NOMO-1 (cell line): ENCODE results near the gene IFITM10.

Source experiments
- DNase-seq, 2 experiments: peaks; one replicate each; lab custom pipeline; 2025; ENCODE audit not compliant: unreplicated experiment in 2 of 2; lab: John Stamatoyannopoulos, UW

Gene IFITM10

DNA sequence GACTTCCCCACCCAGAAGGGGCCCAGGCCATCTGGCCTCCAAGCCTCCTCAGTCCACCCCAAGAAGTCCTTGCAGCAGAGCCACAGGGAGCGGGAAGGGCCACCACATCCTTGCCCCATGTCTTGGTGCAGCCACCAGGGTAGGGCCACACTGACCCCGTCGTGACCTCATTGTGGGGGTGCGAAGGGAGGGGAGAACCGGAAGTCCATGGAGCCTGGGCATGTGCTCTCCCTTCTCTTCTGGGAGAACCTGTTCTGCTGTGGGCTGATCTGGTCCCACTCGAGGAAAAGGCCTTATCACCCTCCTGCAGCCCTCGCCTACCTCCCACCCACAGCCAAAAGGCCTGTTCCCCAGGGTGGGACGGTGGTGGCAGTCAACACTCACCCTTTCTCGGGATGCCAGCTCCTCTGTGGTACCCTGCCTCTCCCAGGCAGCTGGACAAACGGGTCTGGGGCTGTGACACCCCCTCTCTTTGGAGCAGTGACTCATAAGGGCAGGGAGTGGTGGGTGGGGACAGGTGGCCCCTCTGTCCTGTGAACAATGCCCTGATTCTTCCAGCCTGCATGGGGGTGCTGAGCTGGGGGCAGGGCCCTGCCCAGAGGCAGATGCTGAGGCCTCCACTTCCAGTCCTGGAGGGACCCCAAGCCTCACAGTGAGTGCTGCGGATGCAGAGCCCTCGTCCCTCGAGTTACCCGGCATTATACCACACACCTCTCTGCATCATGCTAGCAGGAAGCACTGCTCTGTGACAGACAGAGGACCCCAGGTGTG lies 27.9 kb upstream of the IFITM10 start:
- no peak for DNase-seq

DNA sequence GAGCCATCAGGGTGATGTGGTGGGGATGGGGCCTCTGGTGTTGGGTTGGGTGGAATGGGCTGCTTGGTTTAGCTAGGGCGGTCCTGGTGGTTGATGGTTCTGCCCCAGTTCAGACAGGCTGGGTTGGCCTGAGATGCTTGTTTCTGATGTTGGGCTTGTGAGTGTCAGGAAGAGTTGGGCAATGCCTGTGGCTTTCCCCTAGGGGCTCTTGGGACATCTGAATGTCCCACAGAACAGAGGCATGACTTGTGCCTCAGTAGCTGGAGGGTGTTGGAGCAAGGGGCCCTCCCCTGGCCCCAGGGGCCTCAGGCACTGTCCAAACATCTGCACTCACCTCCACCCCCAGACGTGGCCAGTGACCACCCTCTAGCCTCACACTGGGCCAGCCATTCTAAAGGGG lies 27.3 kb upstream of the IFITM10 start:
- peak; percentile 38 to 64 for DNase-seq

DNA sequence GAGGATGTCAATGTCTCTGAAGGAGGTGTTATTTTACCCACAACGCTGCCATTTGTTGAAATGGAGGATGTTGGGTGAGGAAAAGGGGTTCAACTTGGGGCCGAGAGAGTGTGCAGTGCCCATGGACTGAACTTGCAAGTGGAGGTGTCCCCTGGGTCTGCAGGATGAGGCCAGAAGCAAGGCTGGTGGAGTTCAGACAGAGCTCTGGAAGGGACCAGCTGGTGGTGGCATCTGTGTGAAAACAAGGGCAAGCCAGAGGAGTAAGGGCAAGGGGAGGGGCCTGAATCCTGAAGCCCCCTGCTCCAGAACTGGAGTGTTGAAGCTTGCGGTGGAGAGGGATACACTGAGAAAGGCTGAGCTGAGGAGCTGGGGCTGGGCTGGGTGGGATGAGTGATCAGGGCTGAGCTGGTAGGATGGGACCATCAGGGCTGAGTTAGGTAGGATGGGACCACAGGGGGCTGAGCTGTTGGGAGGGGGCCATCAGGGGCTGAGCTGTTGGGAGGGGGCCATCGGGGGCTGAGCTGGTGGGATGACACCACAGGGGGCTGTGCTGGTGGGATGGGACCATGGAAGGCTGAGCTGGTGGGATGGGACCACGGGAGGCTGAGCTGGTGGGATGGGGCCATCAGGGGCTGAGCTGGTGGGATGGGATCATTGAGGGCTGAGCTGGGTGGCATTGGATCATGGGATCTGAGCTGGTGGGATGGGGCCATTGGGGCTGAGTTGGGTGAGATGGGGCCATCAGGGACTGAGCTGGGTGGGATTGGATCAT lies 26.7 kb upstream of the IFITM10 start:
- no peak for DNase-seq

DNA sequence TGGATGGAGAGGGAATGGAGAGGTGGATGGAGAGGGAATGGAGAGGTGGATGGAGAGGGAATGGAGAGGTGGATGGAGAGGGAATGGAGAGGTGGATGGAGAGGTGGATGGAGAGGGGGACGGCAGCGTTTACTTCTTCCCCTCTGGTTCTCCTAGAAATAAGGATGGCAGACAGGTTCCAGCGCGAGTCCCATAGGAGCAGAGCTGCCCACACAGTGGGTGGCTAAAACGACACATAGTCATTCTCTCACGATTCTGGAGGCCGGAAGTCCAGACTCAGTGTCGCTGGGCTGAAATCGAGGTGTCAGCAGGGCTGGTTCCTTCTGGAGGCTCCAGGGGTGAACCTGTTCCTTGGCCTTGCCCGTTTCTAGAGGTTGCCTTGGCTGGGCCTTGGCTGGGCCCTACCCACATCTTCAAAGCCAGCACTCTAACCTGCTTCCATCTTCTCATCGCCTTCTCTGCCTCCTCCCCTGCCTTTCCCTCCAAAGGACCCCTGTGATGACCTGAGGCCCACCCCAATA lies 26.0 kb upstream of the IFITM10 start:
- DNase-seq = no peak

DNA sequence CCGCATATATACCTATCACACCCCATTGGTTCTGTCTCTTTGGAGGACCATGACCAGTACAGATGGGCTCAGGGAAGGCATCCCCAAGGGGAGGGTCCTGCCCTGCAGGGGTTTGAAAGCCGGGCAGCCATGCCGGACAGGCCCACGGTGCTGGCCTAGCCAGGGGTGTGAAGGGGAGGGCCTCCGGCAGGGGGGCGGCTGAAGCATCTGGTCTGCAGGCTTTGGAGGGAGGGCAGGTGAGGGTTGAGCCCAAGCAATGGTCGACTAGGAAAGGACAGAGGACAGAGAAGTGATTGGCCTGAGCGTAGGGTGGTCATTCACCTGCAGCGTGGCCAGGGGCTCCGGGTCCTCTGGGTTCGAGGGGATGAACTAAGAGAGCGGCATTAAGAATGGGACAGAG lies 24.5 kb upstream of the IFITM10 start:
- no peak for DNase-seq

DNA sequence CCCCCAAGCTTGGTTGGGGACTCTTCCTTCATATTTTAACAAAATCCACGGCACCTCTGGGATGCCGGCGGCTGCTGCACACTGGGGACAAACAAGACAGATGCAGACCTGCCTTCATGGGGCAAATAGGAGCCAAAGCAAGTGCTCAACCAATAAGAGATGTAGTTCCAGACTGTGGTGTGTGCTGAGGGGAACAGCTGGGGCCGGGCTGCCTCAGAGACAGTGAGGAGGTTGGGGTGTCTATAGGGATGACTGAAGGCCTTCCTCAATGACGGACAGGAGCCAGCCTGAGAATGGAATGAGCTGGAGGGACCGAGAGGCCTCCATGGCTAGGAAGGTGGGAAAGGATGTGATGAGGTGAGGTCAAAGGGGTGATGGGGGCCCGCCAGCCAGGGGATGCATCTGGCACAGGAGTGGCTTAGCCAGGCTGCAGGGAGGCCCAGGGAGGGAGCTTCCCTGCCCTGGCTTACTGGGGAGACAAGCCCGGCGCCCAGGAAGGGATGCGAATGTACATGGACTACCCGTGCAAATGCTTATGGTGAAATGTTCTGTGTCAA lies 23.7 kb upstream of the IFITM10 start:
- DNase-seq = no peak

DNA sequence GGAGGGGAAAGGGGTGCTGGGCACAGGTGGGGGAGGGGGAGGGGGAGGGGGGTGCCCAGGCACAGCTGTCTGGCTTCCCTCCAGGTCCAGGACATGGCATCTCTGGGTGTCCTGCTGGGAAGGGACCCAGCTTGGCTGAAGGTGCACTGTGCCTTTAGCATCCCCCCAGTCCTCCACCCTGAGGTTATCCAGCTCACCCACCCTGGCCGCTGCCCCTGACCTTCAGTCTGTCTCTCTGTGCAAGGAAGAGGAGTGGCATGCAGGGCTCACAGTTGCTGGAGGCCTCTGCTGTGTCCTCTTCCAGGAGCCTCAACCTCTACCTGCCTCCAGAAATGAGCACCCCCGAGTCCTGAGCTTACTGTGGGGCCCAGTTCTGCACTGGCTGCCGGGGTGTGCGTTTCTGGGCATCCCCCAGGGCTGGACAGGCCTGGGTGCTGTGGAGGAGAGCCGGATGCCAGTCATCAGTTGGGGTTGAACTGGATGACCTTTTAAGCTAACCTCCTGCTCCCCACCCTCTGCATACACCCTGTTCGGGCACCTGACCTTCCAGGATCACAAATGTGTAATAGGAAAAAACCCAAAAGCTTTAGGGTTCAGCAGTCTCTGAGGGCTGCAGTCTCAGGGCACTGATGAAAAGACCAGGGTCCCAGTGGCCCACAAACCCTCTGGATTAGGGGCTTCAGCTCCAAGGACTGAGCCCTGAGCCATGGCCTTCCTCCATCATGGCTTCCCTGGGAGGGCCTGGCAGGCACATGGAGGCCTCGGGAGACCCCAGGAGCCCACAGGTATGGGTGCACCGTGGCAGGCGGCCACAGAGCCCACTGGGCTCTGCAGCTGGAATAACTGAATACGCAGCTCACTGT lies 23.0 kb upstream of the IFITM10 start:
- DNase-seq = no peak

DNA sequence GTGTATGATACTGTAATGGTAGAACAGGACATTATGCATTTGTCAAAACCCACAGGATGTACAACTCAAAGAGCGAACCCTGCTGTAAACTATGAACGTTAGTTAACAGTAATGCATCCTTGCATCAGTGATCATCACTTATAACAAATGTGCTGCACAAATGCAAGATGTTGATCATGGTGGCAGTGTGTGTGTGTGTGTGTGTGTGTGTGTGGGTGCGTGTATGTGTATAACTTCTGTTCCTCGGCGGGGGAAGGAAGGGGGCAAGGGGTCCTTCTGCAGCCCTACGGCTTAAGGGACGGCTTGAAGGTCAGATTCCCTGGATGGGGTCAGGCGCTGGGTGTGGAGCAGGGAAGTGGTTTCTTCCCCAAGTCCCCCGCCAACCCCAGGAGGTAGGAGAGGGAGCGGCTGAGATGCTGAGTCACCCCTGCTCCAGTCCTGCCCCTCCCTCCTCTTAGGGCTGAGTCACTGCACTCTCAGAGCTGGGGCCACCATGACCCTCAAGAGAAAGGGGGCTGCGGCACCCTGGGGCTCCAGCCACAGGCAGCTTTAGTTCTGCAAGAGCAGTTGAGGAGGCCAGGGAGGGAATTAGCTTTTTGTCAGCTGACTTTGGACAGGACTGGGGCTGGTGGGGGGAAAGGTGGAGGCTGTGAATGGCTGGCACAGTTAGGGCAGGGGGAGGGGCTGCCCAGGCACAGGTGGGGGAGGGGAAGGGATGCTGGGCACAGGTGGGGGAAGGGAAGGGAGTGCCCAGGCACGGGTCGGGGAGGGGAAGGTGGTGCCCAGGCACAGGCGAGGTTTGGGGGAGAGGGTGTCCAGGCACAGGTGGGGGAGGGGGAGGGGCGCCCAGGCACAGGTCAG lies 22.1 kb upstream of the IFITM10 start:
- peak; percentile 87 to 92 for DNase-seq

DNA sequence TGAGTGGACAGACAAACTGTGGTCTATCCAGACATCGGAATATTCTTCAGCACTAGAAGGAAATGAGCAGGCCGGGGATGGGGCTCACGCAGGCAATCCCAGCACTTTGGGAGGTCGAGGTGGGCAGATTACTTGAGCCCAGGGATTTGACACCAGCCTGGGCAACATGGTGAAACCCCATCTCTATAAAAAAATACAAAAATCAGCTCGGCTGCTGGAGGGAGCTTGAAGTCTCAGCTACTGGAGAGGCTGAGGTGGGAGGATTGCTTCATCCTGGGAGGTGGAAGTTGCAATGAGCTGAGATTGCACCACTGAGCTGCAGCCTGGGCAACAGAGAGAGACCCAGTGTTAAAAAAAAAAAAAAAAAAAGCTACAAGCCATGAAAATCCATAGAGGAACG lies 21.3 kb upstream of the IFITM10 start:
- peak in 1 of 2 experiments; percentile 87 for DNase-seq

DNA sequence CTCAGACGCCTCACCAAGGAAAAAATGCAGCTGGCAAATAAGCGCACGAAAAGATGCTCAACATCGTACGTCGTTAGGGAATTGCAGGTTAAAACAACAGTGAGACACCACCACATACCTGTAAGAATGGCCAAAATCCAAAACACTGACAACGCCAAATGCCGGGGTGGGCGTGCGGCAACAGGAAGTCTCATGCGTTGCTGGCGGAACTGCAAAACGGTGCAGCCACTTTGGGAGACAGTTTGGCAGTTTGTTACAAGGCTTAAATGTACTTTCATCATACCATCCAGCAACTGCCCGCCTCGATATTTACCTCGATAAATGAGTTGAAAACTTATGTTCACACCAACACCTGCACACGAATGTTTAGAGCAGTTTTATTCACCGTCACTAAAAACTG lies 20.9 kb upstream of the IFITM10 start:
- DNase-seq = peak; percentile 45 to 50

DNA sequence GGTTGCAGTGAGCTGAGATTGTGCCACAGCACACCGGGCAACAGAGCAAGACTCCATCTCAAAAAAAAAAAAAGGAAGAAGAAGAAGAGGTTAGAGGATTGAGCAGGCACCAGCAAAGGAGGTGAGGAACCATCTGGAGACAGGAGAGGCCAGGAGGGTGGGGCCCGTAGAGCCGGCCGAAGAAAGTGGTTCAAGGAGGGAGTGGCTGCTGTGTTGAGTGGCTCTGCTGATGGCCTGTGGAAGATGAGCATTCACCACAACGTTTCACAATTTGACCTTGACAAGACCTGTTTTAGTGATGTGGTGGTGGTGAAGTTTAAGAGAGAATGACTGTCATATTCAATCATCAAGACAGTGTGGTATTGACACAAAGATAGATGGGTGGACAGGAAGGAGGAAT lies 20.1 kb upstream of the IFITM10 start:
- DNase-seq = peak; percentile 92 to 94

DNA sequence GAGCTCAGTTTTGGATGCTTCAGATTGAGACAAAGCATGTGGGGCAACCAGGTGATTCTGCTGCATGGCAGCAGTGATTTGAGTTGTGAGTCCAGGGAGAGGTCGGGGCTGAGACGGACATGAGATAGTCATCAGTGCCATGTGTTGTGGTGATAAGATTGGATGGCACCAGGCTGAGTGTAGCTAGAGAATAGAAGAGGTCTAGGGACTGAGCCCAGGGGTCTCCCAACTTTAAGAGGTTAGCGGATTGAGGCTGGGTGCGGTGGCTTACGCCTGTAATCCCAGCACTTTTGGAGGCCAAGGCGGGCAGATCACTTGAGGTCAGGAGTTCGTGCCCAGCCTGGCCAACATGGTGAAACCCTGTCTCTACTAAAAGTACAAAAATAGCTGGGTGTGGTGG lies 19.7 kb upstream of the IFITM10 start:
- DNase-seq = no peak

DNA sequence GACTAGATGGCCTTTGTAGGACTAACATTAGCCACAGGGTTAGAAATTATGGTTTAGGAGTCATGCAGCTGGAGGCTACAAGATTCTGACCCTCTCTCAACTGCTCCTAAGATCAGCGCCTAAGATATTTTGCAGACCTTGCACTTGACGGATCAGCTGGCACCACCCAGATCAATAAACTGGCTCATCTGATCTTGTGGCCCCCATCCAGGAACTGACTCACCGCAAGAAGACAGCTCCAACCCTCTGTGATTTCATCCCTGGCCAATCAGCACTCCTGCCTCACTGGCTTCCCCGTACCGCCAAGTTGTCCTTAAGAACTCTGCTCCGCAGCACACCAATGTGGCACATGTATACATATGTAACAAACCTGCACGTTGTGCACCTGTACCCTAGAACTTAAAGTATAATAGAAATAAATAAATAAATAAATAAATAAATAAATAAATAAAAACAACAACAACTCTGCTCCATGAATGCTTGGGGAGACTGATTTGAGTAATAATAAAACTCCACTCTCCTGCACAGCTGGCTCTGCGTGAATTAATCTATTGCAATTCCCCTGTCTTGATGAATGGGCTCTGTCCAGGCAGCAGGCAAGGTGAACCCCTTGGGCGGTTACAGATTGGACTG lies 19.0 kb upstream of the IFITM10 start:
- peak; percentile 32 to 70 for DNase-seq

DNA sequence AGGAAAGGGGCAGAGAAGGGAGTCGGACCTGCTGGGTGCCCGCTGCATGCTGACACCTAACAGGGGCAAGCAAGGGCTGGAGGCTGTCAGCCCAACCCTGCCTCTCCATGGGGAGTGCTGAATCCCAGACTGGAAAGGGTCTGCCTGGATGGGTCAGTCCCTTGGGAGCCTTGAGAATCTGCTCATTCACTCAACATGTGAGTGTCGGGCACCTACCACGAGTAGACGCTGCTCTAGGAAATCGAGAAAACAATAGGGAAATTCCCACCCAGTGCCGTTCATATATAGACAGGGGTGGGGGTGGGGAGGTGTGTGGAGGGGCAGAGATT lies 17.7 kb upstream of the IFITM10 start:
- no peak for DNase-seq

DNA sequence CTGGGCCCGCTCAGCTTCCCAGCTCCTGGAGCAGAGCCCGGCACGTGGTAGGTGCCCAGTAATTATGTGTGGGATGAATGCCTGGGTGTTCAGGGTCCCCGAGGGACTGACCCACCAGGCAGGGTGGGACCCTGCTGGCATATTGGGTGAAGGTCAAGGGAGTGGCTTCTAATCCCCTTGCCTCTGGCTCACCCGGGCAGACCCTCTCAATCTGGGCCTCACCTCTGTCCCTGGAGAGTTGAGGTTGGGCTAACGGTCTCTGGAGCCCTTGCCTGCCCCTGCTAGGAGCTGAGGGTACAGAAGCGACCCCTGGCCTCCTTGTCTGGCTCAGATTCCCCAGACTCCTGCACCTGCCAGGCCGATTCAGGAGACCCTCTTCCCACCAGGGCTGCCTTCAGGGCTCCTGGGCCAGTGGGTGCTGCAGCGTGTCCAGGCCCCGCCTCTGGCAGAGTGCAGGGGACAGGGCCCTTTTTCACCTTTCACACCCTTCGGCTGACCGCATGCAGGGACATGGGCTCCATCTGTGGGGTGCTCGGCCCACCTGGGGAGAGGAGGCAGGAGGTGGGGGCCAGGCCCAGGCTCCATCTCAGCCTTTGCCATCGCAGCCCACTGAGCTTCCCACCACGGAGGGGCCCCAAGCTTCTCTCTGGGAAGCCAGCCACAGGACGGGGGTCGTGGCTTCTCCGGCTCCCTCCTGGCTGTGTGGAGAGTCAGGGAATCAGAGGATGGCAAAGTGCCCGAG lies 17.2 kb upstream of the IFITM10 start:
- DNase-seq = no peak

DNA sequence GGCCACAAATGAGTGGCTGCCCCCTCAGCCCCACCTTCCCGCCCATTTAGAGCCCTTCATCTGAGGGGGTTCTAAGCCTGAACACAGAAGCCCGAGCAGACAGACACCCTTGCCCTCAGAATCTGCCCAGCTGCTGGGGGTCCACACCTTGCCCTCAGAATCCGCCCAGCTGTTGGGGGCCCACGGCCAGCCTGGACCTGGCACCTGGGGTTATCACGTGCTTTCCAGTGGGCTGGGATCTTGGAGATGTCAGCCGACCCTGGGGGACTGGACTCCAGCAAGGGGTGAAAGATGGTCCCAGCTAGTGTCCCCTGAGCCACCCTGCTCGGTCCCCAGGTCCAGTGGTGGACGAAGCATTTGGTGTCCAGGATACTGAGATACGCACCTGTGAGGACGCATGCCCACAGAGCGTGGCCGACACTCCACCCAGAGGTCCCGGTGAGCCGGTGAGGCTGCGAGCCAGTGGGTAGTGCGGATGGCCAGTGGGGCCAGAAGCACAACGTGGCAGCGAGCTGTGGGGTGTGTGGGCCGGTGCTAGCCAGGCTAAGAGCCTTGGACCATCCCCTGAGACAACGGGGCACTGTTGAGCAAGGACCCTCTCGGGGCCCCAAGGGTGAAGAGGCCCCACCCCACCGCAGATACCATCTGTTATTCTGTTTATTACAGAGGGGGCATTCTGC lies 16.5 kb upstream of the IFITM10 start:
- no peak for DNase-seq

DNA sequence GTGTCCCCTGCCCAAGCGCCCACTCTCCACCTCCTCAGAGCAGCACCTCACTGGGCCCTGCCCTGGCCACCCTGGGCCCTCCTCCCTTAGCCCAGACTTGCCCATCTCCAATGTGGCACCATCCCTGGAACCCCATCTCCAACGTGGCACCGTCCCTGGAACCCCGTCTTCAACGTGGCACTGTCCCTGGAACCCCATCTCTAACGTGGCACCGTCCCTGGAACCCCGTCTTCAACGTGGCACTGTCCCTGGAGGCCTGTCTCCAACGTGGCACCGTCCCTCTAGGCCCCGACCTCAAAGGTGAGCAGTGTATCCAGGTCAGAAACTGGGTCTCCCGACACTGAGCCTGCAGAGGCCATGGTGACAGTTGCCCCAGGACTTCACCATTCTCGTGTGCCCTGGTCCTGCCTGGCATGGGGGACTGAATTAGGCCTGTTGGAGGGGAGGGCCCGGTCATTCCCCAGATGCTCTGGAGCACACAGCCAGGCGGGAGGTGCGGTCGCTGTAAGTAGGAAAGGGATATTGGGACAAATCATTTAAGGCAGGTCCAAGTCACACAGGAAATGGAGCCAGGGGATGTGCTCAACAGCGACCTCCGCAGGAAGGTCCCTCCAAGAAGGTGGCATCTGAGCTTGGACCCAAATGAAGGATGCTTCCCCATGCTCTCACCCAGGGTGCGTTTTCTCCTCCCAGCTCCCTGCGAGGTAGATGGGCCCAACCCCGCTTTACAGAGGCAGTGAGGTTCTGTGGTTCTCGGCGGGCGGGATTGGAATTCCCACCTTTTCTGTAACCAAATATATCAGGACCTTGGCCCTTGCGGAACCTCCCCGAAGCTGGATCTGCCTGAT lies 15.7 kb upstream of the IFITM10 start:
- DNase-seq = no peak
